ENCODE measurements around the gene CS.

Gene CS

GRCh38 chr12:56221757-56222530, 78.2 kb downstream of the CS start, which contains the start of gene RNF41:
Gene RNF41, minus strand, starts transcription at chr12:56221922. Its CDS starts 7,875 bp downstream, at chr12:56214047.
- Histone ChIP-seq H3K9ac (ENCODE audit: low read length) (peak within 1 kb of the TSS; percentile 89), H3K79me2 (ENCODE audit: low read length) (peaks cover 37% of the 10 kb centered on the region), H3K4me3 (ENCODE audit: low read length) (peak within 1 kb of the TSS; percentile 89), H3K4me1 (ENCODE audit: low read length) (peaks cover 26% of the 10 kb centered on the region), H3K9me3 (ENCODE audit: insufficient read depth, low read length) (no peaks in the 10 kb centered on the region), H3K4me2 (ENCODE audit: low read length) (peak within 1 kb of the TSS; percentile 96), H2AFZ (ENCODE audit: low read depth, low read length) (peak within 1 kb of the TSS; percentile 77), H3K27ac (ENCODE audit: low read length) (peak within 1 kb of the TSS; percentile 73), H4K20me1 (ENCODE audit: insufficient read depth, low read length) (peaks cover 5% of the 10 kb centered on the region; the same call in 1 of the 2 replicates), H3K36me3 (replicated peaks; ENCODE audit: low read depth, low read length) (no peaks in the 10 kb centered on the region), H3K27me3 (ENCODE audit: low read depth, low read length) (no peaks in the 10 kb centered on the region)
- TF ChIP-seq EZH2phosphoT487 (IDR thresholded peaks at IDR 0.05; ENCODE audit: low read depth) (no peak), CTCF (IDR thresholded peaks at IDR 0.05; ENCODE audit: low read depth, low read length) (no peak)

All from OCI-LY3 (cell line).